HL-60 (cell line): ENCODE results near the gene CDK6.

Experiments
- CTCF ChIP-seq: IDR thresholded peaks from one replicate; pipeline ENCODE4 v1.5.1; 2011; ENCODE audit warnings: low read length, control low read depth, inconsistent platforms; ENCODE audit not compliant: insufficient read depth
- GABPA ChIP-seq: IDR thresholded peaks from 2 replicates; pipeline ENCODE4 v1.6.1; 2012; ENCODE audit warnings: low read depth

GRCh38 chr7:92880212-92881090 is 44.1 kb upstream of the CDK6 start:
- TF ChIP-seq CTCF (no peak), GABPA (no peak)
